Upper lobe of right lung (tissue), 1 donor: ENCODE results near the gene TBC1D20. TPM values are rescaled to one million over a fixed set of nuclear protein-coding genes. Genes with fewer than 3 reads are reported as not detected.
A peak's percentile ranks its signal among the peaks of the same experiment; 100 is the strongest.

Experiments used
- ATAC-seq: fragments of 200-7000 bp; cut with Tn5 transposase; one replicate; pipeline ENCODE4 v1.9.1; 2020; ENCODE audit warnings: mild to moderate bottlenecking, moderate library complexity
- DNase-seq: peaks from one replicate; pipeline ENCODE4 v3.0.0-alpha.2; 2020
- H3K27ac ChIP-seq: fragments of 200-600 bp; one replicate; pipeline ENCODE4 v1.8.0; 2022
- H3K27me3 ChIP-seq: fragments of 200-600 bp; one replicate; pipeline ENCODE4 v1.8.0; 2022; ENCODE audit warnings: mild to moderate bottlenecking
- H3K36me3 ChIP-seq: fragments of 200-600 bp; one replicate; pipeline ENCODE4 v1.8.0; 2022
- H3K4me1 ChIP-seq: fragments of 200-600 bp; one replicate; pipeline ENCODE4 v1.8.0; 2022
- H3K4me3 ChIP-seq: fragments of 200-600 bp; one replicate; pipeline ENCODE4 v1.8.0; 2022; ENCODE audit warnings: mild to moderate bottlenecking
- H3K9me3 ChIP-seq: fragments of 200-600 bp; one replicate; pipeline ENCODE4 v1.8.0; 2022
- CTCF ChIP-seq: fragments of 200-600 bp; IDR thresholded peaks from one replicate; pipeline ENCODE4 v1.8.0; 2022; ENCODE audit warnings: antibody characterized with exemption
- intact Hi-C: fragments of 100-400 bp; cut with DNase I; formaldehyde crosslinking; loops from one replicate; pipeline ENCODE4 v1.11.0; 2022
- total RNA-seq: library from RNA; stranded (reverse); fragmentation: NEBNext Ultra II Directional; extraction: Animal tissue kit (Norgen Biotek cat#: 25700); gene quantifications from one replicate; pipeline ENCODE4 v1.2.1, GENCODE V29; 2021
- donor health status: DM: no; HTN: yes; CAD: no; lungs with severe emphysema.

TBC1D20 gene
- total RNA-seq, 1 donor from 2014 or later = 38.4 TPM

DNA sequence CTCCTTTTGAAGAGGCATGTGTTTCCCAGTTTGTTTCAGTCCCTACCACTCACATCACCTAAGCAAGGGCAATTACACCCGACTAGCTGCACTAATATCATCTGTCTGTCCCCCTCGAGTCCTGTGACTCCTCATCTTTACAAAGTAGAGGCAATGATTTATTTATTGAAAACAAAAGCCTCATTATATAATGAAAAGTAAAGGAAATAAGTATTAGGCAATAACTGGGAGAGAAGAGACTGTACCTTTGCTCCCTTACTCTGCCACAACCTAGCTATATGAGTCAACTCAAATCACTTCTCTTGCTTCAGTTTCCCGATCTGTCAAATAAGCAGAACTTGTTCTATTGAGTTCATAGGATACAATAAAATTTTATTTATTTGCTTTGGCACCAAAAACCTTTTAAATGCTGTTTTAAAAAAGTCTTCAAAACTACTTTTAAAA lies 42.3 kb upstream of the TBC1D20 start:
- no peak for ATAC-seq
- Histone ChIP-seq H3K4me3 (no peak overlapping the region), H3K36me3 (peaks cover 75% of the 10 kb centered on the region), H3K27me3 (no peaks in the 10 kb centered on the region), H3K27ac (no peak overlapping the region), H3K9me3 (no peaks in the 10 kb centered on the region), H3K4me1 (peaks cover 6% of the 10 kb centered on the region)
- TF ChIP-seq CTCF = no peak
- no peak for DNase-seq
- intact Hi-C loops = no loop called here

- no peaks in the 10 kb centered on the region for H3K4me1 ChIP-seq
- no peak overlapping the region for H3K4me3 ChIP-seq
- H3K36me3 ChIP-seq = peaks cover 88% of the 10 kb centered on the region
- DNase-seq (no peak), ATAC-seq (no peak)
- H3K9me3 ChIP-seq = no peaks in the 10 kb centered on the region
- no peak for TF ChIP-seq CTCF
- no peak overlapping the region for H3K27ac ChIP-seq
- no peaks in the 10 kb centered on the region for H3K27me3 ChIP-seq
- intact Hi-C loops = no loop called here
Measured at GRCh38 chr20:503048-503737, 40.9 kb upstream of the TBC1D20 start.

DNA sequence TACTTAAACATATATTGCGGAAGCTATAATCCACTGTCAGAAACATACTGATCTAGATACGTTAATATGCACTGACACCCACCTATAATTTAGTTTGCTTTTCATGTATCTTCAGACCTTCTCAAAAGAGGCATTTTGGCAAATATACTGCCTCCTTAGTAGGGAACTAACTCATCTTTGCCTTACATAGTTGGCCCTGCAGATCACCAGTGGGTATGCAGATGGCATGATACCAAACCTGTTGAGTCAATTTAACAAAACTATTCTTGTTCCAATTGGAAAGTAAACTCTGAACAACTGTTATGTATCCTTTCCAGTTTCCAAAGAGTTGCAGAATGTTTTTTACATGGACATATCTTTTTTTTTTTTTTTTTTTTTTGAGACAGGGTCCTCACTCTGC lies 35.6 kb upstream of the TBC1D20 start:
- H3K4me3 ChIP-seq = no peak overlapping the region
- intact Hi-C loops = no loop called here
- no peaks in the 10 kb centered on the region for H3K27me3 ChIP-seq
- no peak for DNase-seq
- no peaks in the 10 kb centered on the region for H3K4me1 ChIP-seq
- no peak for ATAC-seq
- H3K9me3 ChIP-seq = no peaks in the 10 kb centered on the region
- no peak for TF ChIP-seq CTCF
- H3K36me3 ChIP-seq = peaks cover 94% of the 10 kb centered on the region
- H3K27ac ChIP-seq = no peak overlapping the region

GRCh38 chr20:496126-496696 lies 33.9 kb upstream of the TBC1D20 start:
- H3K27ac ChIP-seq = peak overlapping the region; percentile 6
- DNase-seq (no peak), ATAC-seq (no peak)
- no peaks in the 10 kb centered on the region for H3K27me3 ChIP-seq
- no peak overlapping the region for H3K4me3 ChIP-seq
- intact Hi-C loops = no loop called here
- no peak for TF ChIP-seq CTCF
- H3K4me1 ChIP-seq = no peaks in the 10 kb centered on the region
- H3K36me3 ChIP-seq = peaks cover 94% of the 10 kb centered on the region
- no peaks in the 10 kb centered on the region for H3K9me3 ChIP-seq

DNA sequence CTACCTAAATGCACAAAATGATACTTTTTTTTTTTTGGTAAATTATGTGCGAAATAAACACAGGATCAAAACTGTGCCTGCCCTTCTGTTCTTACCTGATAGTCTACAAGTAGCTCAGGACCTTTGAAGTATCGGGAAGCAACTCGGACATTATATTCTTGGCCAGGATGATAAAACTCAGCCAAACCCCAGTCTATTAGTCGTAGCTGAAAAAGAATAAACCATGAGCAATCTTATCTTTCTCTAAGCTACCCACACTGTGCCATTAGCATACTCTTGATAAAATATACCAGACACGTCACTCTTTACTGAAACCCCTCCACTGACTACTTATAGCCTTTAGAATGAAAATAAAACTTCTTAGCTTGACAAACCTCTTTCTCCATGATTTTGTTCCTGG lies 29.8 kb upstream of the TBC1D20 start:
- TF ChIP-seq CTCF = no peak
- no peaks in the 10 kb centered on the region for H3K27me3 ChIP-seq
- peaks cover 94% of the 10 kb centered on the region for H3K36me3 ChIP-seq
- no peak for ATAC-seq
- no peaks in the 10 kb centered on the region for H3K9me3 ChIP-seq
- no peak overlapping the region for H3K4me3 ChIP-seq
- H3K4me1 ChIP-seq = no peaks in the 10 kb centered on the region
- H3K27ac ChIP-seq = no peak overlapping the region
- intact Hi-C loops = no loop called here
- DNase-seq = no peak
